Colon (tissue), 2 donors: Measurements from ENCODE around the gene RAI1.

Source experiments
- FAIRE-seq: peaks from 2 replicates; lab custom pipeline; 2012; peaks lifted over from hg19 to GRCh38; lab: Jason Lieb, UNC
- donor health status: control.
- donor health status: control.

The RAI1 gene

DNA sequence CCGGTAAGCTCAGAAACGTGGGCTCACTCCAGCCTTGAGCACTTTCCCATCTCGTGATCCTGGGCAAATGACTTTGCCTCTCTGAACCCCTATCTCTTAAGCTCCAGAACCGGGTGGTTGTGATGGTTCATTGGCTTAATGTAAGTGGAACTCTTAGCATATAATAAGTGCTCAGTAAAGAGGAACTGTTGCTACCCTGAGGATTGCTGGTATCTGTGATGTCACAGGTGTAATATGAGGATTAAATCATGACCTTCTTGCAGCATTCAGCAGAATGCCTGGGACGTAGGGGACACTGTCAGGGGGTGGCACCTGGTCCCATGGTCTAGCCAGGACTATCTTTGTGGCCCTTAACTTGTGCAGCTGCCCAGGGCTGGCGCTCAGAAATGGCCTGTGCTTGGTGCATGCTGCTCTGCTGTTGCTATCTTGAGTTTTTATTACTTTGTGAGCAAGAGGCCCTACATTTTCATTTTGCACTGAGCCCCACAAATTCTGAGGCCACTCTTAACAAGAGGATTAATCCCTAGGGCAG, 86.7 kb downstream of the RAI1 start:
- FAIRE-seq, result no peak

DNA sequence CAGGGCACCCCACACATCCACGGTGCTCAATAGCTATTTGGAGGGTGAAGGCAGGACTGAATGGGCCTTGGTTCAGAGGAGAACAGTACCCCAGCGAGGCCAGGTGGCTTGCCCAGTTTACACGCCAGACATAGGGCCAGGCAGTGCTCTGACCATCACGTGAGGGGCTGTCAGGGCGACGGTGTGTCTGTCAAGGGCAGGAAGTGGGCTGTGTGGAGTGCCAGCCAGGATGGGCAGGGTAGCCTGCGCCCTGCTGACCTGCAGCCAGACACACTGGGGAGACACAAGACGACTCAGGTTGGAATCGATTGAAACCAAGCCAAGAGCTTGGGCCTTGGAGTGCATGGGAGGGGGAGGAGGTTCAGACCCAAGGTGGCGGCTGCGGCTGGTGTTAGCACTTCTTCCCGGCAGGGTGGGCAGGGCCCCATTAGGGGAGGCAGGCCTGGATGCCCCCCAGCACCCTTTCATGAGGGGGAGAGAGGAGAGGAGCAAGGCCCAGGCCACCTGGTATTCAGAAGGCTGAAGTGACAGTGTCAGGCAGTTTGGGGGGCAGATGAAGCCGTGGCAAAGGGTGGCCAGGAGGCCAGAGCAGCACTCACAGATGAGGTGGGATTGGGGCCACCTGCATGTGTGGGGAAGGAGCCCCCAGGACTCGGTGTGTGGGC, 87.3 kb downstream of the RAI1 start:
- no peak for FAIRE-seq

DNA sequence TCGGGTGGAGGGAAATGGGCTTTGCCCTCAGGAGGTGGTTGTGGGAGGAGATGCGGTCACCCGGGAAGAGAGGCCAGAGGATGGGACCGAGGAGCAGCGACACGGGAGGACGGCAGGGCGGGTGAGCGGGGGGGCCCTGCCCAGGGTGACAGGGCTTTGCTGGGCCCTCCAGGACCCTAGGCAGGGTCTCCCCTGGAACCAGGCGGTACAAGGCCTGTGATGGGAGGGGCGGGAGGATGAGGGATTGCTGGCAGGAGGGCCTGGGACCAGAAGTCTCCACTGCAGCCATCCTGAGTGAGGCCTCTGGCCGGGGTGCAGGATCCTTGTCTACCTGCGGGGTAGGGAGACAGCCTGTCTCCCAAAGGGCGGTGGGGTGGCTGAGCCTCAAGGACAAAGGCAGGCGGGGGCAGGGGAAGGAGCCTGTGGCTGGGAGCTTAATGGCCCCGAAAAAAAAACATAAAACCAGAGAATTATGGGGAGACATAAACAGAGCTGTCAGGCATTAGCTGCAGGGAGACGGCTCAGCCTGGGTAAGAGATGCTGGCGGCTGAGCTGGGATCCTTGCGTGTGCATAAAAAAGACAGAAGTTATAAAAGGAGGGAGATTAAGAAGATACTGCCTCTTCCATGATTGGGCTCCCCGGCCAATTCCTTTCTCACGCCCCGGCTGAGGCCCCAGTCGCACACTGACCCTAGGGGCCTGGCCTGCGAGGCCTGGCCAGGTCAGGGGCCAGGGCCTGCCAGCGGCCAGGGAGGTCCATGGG, 88.8 kb downstream of the RAI1 start:
- FAIRE-seq, result no peak

DNA sequence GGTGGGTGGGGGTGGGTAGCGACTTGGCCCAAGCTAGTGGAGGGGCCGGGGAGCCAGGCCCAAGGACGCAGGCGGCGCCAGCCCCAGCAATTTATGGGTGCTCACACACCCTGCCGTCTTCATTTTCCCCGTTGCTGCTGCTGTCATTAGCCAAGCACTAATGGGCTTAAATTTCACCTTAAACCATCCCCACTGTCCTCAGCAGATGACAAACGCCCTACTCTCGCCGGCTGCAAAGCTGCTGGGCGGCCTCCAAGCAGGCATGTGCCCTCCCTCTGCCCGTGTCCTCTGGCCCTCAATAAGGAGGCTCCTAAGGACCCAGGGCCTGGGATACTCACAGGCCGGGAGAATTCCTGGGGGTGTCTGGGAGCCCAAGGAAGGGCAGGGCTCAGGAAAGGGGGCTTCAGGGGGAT, 89.4 kb downstream of the RAI1 start:
- FAIRE-seq, result no peak

DNA sequence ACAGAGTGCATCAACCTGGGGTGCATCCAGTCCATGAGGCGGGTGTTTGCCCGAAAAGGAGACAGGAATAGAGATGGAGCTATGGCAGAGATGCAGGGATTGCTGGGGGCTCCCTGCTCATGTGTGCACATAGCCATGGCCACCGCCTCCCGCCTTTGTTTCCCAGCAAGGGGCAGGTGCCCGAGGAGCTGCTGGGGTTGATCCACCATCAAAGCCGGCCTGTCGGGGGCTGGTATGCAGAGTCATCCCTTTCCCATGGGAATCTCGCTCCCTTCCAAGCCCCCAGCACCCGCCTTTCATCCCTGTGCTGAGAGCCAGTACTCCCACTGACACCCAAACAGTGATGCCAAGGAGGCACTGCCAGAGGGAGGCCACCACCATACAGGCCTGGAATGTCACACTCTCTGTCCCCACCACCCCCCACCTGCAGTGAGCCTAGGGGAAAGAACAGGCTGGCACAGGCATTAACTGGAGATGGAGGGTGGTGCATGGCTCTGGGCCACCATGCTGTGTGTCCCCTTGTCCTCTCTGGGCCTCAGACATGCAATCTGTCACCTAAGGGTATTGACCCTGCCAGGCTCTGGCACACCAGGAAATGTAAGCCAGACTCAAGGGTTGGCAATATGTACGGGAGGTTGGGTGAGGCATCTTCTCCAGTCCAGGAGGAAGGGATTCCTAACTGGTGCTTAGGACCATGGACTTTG, 90.4 kb downstream of the RAI1 start:
- FAIRE-seq, result no peak

DNA sequence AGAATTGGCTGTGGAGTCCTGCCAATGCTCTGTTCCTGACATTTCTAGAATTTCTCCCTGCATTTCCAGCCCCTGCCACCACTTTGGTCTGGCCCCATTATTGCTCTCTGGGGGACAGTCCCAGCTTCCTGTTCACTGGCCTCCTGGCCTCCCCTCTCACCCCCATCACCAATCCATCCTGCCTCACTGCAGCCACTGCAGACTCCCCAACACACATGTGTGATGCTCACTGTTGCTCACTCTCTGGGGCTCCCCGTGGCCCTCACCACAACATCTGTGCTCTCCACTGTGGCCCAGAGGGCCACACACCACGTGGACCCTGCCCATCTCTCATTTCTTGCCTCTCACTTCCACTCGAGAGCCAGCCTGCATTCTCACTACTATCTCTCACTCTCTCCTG, 91.0 kb downstream of the RAI1 start:
- FAIRE-seq, result no peak

DNA sequence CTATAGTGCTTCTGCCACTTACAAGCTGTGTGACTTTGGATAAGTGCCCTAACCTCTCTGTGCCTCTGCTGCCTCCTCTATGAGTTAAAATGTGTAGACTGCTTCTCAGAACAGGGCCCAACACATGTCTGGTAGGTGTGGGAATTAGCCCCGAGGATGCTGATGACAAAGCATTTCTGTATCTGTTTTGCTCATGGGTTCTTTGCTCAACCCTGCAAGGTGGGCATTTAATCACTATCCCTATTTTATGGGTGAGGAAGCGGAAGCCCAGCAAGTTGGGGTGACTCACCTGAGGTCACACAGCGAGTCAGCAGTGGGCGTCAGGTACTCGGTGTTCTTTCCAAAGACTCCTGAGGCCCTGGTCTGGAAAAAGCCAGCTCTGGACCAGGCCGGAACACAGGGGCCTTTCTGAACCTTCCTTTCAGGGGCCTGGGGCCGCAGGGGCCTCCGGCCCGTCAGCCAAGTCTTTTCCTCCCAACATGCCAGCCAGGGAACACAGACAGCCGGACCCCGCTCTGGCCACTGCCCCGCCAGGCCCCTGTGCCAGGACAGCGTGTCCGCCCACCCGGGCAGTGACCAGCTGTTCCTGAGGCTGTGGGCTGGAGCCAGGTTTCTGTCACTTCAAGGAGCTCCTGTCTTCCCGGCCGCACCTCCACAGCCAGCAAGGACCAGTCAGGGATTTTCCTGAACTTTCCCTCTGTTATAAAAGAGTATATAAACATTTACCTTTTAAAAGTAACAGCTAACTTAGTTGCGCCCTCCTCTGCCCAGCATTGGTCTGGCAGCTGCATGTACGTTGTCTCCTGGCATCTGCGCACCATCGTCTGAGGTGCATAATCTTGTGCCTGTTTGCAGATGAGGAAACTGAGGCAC, 93.0 kb downstream of the RAI1 start:
- no peak for FAIRE-seq

DNA sequence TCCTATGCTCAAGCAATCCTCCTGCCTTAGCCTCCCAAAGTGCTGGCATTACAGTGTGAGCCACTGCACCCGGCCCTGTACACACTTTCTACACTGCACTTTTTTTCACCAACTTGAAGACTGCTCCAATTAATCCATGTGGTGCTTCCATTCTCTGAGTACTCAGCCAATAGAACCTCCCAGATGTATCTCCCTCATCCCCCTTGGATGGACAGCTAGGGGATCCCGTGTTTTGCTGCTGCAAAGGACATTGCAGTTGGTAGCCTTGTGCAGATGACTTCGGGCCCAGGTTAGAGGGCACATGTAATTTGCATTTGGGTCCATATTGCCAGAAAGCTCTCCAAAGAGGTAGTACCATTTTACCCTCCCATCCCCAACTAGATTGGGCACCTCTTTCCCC, 95.6 kb downstream of the RAI1 start:
- FAIRE-seq, result no peak

DNA sequence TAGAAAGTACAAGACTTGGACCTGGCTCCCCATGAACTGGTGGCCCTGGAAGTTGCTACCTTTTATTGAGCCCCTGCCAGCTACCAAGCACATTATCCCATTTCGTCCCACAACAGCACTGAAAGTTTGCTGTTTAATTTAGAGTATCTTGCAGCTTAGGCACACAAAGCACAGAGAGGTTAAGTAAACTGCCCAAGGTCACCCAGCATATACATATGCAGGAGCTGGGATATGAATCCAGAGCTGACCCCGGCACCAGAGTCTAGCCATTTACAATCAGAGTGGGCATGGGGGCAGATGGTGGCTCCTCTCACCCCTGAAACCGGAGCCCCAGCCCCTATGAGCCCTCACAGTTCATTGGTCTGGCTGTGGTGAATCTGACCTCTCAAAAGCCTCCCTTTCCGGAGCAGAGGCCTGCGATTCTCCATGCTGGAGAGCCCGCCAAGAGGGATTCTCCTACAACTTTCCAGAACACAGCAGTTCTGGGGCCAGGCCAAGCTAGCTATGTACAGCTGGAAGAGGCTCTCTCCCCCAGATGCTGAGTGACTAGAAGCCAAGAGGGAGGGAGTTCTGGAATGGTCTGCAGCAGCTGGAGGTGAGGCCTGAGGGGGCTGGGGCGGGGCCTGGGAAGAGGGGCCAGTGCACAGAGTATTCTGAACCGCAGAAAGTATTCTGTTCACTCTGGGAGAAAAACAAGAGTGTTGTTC, 97.2 kb downstream of the RAI1 start:
- no peak for FAIRE-seq

DNA sequence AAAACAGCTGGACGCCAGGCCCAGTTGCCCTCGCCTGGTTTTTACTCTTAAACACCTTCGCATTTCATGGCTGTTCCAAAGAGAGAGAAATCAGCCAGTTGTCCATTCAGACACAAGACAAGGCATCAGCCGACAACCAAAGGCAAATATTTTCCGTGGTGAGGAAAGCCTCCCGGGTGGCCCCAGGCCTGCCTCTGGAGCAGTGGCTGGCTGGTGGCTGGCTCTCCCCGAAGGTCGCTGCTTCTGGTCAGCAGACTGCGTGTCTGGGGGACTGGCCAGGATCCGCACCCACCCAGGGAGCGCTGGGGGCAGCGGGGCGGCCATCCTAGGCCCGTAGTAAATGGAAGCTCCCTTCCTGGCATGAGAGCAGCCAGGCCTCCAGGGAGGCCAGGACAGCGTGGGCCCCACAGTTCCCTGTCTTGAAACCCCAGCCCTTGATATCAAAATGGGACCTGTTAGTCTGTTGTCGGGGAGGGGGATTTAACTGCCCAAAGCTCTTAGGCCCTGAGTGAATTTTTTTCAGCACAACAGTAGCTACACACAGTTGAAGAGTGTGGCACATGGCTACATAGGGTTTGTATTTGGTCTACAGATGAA, 97.9 kb downstream of the RAI1 start:
- no peak for FAIRE-seq

DNA sequence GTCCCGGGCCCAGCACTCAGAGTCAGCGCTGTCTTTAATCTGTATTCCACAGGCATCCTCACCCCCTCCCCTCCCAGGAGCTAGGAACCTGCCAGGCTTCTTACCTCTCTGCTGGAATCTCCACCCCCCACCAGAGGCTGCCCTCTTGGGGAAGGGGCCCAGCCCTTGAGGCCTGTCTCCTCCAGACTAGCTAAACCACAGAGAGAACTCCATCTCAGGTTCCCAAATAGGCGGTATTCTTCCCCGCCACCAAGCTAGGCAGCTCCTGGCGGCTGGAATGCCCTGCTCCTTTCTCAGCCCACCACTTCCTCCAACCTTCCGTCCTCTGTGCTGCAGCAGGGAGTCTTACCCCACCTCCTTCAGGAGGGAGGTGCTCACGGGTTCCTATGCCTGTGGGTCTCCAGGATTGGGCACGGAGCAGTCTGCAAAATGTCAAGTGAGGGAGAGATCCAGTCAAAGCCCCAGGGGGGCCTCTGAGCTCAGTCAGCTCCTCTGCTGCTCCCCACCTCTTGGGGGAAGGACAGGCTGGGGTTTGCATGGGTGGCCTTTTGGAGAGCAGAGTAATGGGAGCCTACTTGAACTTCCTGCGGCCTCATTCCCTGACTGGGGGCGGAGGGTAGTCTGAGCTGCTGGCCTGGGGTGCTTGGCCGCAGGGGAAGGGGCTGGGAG, 99.8 kb downstream of the RAI1 start:
- FAIRE-seq, result no peak

DNA sequence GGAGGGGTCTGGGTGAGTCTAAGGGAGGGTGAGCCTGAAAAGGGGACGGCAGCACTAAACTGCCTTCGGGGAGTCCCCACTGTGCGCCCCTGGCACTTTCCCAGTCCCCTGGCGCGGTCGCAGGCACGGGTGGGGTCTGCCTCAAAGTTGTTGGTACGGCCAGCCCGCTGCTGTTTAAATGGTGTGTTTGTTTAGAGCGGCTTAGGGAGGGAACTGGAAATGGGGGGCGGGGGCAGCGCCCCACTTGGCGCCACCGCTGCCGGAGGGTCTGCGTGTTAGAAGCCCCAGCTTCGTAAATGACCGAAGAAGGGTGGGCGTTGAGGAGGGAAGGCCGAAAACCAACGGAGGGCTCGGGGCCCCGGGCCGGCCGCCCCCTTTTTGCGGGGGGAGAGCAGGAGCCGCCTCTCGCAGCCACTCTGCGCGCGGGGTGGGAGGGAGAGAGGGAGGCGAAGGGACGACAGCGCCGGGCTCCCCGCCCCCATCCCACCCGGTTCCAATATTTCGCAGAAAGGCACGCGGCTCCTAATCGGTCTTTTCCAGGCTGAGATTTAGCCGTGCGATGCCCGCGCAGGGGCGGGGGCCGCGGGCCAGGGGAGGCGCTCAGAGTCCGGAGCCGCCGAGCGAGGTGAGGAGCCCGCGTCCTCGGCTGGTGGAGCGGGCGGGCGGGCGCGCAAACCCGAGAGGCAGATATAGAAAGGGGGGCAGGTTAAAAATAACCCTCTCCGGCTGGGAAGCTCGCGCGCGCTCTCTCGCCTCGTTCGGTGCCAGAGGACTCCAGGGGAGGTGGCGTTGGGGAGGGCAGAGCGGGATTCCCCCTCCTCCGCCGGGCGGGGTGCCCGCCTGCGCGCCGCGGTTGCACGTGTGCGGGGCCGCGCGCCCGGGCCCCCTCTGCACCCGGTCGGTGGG, 100.6 kb downstream of the RAI1 start:
- no peak for FAIRE-seq

DNA sequence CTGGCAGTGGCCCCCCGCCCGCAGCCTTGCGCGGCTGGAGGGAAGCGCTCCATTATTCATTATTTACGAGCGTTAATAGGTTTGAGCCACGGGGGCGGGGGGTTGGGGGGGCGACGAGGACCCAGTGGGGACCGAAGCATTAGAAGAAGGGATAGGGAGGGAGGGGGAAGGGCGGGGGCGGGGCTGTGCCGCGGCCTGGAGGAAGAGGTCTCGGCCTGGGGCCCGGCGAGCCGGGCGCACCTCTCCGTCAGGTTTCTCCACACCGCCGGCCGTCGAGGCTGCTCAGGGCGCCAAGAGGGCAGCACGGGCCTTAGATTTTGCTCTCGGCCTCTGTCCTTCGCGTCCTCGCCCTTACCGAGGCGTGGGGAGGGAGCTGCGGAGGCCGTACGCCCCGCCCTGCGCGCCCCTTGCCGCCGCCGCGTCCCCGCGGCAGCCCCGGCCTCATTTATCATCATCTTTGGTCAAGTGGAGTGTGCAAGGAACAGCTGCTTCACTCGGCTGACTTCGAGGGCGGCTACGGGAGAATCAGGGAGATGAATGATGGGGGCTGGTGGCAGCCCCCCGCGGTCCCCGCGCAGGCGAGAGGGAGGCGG, 101.4 kb downstream of the RAI1 start:
- FAIRE-seq, result no peak

DNA sequence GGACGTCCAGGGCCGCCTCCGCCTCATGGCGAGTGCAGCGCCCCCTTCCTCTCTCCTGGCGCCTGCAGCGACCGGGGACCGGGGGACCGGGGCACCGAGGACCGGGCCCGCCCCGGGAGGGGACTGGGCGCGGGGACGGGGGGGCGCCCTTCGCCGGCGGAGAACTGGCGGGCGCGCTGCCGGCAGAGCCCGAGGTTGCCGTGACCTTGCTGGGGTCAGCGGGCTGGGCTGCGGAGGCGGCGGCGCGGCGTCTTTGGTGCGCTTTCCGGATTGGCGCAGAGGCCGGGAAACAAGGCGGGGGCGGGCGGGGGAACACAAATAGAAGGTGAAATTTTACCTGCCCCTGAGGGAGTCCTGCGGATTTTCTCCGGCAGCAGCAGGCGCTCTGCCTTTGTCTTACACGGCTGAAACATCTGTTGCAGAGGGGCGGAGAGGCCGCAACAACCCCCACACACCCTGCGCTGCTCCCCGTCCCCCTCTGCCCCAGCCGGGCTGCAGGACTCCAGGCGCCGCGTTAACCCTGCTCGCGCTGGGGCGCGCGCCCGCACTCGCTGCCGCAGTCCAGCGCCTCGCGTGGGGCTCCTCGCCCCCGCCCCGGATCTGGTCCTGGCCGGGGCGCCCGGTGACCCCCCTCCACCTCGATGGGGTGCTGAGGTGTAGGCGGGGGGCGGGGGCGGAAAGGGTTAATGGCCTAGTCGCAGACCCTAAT, 102.0 kb downstream of the RAI1 start:
- no peak for FAIRE-seq

DNA sequence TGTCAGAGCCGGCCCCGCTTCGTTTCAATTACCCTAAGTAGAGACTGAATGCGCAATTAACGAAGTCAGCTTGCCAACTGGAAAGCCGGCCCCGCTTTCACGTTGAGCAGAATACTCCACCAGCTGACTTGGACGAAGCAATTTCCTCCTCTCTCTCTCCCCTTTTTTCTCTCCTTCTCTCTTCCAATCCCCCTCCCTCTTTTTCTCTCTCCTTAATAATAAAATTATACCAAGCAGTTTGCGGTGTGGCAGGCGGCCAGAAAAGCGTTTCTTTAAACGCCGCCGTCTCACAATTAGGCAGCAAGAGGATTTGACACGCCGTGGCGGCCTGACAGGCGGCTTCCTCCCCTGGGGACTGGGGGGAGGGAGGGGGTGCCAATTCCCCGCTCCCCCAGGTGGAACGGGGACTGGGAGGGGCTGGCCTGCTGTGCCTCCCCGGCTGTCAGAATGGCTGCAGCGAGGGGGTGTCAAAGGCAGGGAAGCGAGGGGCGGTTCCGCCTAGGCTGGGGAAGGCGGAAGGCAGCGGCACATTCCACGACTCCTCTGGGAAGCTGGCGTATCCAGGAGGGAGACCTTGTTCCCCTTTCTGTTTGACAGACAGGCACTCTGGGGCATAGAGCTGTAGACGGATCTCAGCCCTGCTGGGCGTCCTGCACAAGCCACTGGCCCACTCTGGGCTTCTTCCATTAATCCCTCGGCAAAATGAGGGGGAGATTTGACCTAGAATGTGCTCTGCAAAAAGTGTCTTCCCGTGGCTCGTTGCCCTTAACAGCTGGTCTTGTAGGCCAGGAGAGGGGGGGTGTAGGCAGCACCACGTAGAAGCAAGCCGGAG, 102.8 kb downstream of the RAI1 start:
- no peak for FAIRE-seq

DNA sequence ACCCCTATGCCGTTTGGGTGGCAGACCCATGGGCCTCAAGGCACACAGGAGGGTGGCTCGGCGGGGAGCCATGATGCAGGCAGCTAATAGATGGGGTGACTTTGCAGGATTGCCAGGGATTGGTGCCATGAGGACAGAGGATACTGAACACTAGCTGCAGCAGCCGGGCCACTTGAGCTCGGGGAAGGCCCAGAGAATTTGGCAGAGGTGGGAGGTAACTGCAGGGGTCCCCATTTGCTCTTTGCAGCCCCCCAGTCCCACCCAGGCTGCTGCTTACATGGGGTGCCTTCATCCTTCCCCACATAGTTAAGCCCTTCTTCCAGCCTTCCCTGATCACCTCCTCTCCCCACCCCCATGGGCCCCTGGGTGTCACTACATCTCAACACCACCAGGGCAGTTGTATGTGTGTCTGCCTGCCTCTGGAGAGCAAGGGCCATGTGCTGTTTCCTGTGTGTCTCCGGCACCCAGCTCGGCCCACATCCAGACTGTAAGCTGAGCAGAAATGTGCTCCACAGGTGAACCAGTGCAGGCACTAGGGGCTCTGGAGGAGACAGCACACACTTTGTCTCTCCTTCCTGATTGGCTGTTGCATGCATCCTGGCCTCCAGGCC, 103.5 kb downstream of the RAI1 start:
- no peak for FAIRE-seq

DNA sequence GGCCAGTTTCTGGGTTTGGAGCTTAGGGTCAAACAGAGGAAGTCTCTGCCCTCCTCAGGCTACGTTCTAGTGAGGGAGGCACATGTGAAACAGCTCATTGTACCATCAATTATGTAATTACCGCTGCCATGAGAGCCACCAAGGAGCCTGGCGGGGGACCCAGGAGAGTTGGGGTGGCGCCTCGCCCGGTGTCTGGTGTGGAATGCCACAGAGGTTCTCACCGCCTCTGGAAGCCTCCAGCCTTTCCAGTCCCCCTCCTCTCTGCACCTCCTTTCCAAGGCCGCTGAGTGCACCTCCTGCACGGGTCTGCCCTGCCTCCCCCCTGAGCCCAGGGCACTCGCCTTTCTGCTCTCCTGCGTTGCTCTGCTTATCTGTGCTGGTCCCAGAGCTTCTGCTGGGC, 104.1 kb downstream of the RAI1 start:
- no peak for FAIRE-seq
